Trophoblast cell (in vitro differentiated cells and primary cell): ENCODE results near the gene FASTKD1.
A peak's percentile ranks its signal among the peaks of the same experiment; 100 is the strongest.
"Not testable (repeated sequence)": the region's sequence is repeated elsewhere in the genome, so short reads cannot be mapped to it uniquely, and the experiment has no call there.

Experiments
- DNase-seq, 2 donors: peaks; one replicate each; pipeline ENCODE4 v3.0.0-alpha.2; 2016
- H2AFZ ChIP-seq: 2 replicates; pipeline ENCODE4 v1.6.1; 2013; ENCODE audit warnings: low read length, moderate library complexity, mild to moderate bottlenecking; ENCODE audit not compliant: insufficient read depth, poor library complexity
- H2AK5ac ChIP-seq: 2 replicates; pipeline ENCODE4 v1.6.1; 2013; ENCODE audit warnings: mild to moderate bottlenecking, low read length
- H2BK120ac ChIP-seq: 2 replicates; pipeline ENCODE4 v1.6.1; 2013; ENCODE audit warnings: low read length, mild to moderate bottlenecking, moderate library complexity; ENCODE audit not compliant: insufficient read depth, poor library complexity
- H2BK12ac ChIP-seq: 2 replicates; pipeline ENCODE4 v1.6.1; 2013; ENCODE audit warnings: mild to moderate bottlenecking, low read length, moderate library complexity
- H2BK5ac ChIP-seq: 2 replicates; pipeline ENCODE4 v1.6.1; 2013; ENCODE audit warnings: low read length, low read depth, moderate library complexity, mild to moderate bottlenecking; ENCODE audit not compliant: poor library complexity
- H3K14ac ChIP-seq: 2 replicates; pipeline ENCODE4 v1.6.1; 2013; ENCODE audit warnings: mild to moderate bottlenecking, low read length
- H3K18ac ChIP-seq: 2 replicates; pipeline ENCODE4 v1.6.1; 2013; ENCODE audit warnings: mild to moderate bottlenecking, low read length
- H3K23ac ChIP-seq: 2 replicates; pipeline ENCODE4 v1.6.1; 2013; ENCODE audit warnings: low read length
- H3K27ac ChIP-seq: 2 replicates; pipeline ENCODE4 v1.5.1; 2013; ENCODE audit warnings: low read depth, mild to moderate bottlenecking, inconsistent platforms, low read length, moderate library complexity
- H3K27me3 ChIP-seq: 2 replicates; pipeline ENCODE4 v1.6.1; 2013; ENCODE audit warnings: inconsistent platforms, mild to moderate bottlenecking, low read length, moderate library complexity; ENCODE audit not compliant: insufficient read depth
- H3K36me3 ChIP-seq, 2 experiments: 1 replicate in 1 of 2; 2 replicates in 1 of 2; pipeline ENCODE4 v1.6.1; 2013; ENCODE audit warnings: low read length in 2 of 2, mild to moderate bottlenecking in 2 of 2, moderate library complexity in 1 of 2; ENCODE audit not compliant: insufficient read depth in 2 of 2, control insufficient read depth in 1 of 2
- H3K4ac ChIP-seq: 2 replicates; pipeline ENCODE4 v1.6.1; 2013; ENCODE audit warnings: low read depth, mild to moderate bottlenecking, low read length, moderate library complexity
- H3K4me1 ChIP-seq, 2 experiments: 1 replicate in 1 of 2; 2 replicates in 1 of 2; pipeline ENCODE4 v1.6.1; 2013; ENCODE audit warnings: low read length in 2 of 2, mild to moderate bottlenecking in 2 of 2, moderate library complexity in 1 of 2; ENCODE audit not compliant: insufficient read depth in 2 of 2, control insufficient read depth in 1 of 2
- H3K4me2 ChIP-seq: 2 replicates; pipeline ENCODE4 v1.6.1; 2013; ENCODE audit warnings: inconsistent platforms, mild to moderate bottlenecking, low read length, moderate library complexity
- H3K4me3 ChIP-seq: 2 replicates; pipeline ENCODE4 v1.5.1; 2013; ENCODE audit warnings: mild to moderate bottlenecking, low read depth, low read length, inconsistent platforms
- H3K79me1 ChIP-seq: one replicate; pipeline ENCODE4 v1.6.1; 2013; ENCODE audit warnings: low read length
- H3K79me2 ChIP-seq: 2 replicates; pipeline ENCODE4 v1.6.1; 2013; ENCODE audit warnings: low read length, mild to moderate bottlenecking; ENCODE audit not compliant: control insufficient read depth, insufficient read depth, poor library complexity
- H3K9ac ChIP-seq: 2 replicates; pipeline ENCODE4 v1.6.1; 2013; ENCODE audit warnings: mild to moderate bottlenecking, low read length
- H3K9me3 ChIP-seq: 2 replicates; pipeline ENCODE4 v1.6.1; 2013; ENCODE audit warnings: low read depth, mild to moderate bottlenecking, control low read depth, inconsistent platforms, low read length; ENCODE audit not compliant: insufficient read depth
- H4K12ac ChIP-seq: 2 replicates; pipeline ENCODE4 v1.6.1; 2013; ENCODE audit warnings: low read depth, mild to moderate bottlenecking, low read length, moderate library complexity
- H4K8ac ChIP-seq: 2 replicates; pipeline ENCODE4 v1.6.1; 2013; ENCODE audit warnings: low read depth, mild to moderate bottlenecking, low read length, moderate library complexity
- H4K91ac ChIP-seq: one replicate; pipeline ENCODE4 v1.6.1; 2013; ENCODE audit warnings: low read depth, mild to moderate bottlenecking, low read length, moderate library complexity
- WGBS: extraction: QIAGEN DNeasy Blood & Tissue Kit; methylation state at CpG from one replicate; pipeline ENCODE4 v1.1.7; 2013; ENCODE audit warnings: missing lambda C conversion rate; ENCODE audit not compliant: insufficient read length, insufficient coverage; ENCODE audit errors: extremely low coverage; 5-methylcytosine and 5-hydroxymethylcytosine counted together

FASTKD1 gene

GRCh38 chr2:169575264-169575663 lies 1.6 kb upstream of the FASTKD1 start:
- not testable (repeated sequence) for H3K36me3 ChIP-seq, H3K4me3 ChIP-seq, H3K27ac ChIP-seq, H3K23ac ChIP-seq, H3K9ac ChIP-seq, H4K8ac ChIP-seq, H2BK120ac ChIP-seq, H3K18ac ChIP-seq, H3K4me2 ChIP-seq, H3K4me1 ChIP-seq, H3K79me1 ChIP-seq, H3K14ac ChIP-seq, H2AK5ac ChIP-seq, H3K27me3 ChIP-seq, H2AFZ ChIP-seq, H2BK5ac ChIP-seq, H3K9me3 ChIP-seq, H3K79me2 ChIP-seq, H4K12ac ChIP-seq, H2BK12ac ChIP-seq, H3K4ac ChIP-seq, DNase-seq, H4K91ac ChIP-seq
- WGBS = no CpG with 5 or more reads among the region's 36 CpGs

DNA sequence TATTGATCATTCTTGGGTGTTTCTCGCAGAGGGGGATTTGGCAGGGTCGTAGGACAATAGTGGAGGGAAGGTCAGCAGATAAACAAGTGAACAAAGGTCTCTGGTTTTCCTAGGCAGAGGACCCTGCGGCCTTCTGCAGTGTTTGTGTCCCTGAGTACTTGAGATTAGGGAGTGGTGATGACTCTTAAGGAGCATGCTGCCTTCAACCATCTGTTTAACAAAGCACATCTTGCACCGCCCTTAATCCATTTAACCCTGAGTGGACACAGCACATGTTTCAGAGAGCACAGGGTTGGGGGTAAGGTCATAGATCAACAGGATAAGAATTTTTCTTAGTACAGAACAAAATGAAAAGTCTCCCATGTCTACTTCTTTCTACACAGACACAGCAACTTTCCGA lies 874 bp upstream of the FASTKD1 start:
- H3K4me3 ChIP-seq, H3K18ac ChIP-seq, H4K12ac ChIP-seq, H2BK120ac ChIP-seq, H3K27ac ChIP-seq, H3K4me1 ChIP-seq, H3K4me2 ChIP-seq, H3K23ac ChIP-seq, H2AK5ac ChIP-seq, H4K8ac ChIP-seq, H3K27me3 ChIP-seq, H2BK12ac ChIP-seq, H3K9me3 ChIP-seq, H2BK5ac ChIP-seq, DNase-seq, H3K79me2 ChIP-seq, H3K14ac ChIP-seq, H3K79me1 ChIP-seq, H3K36me3 ChIP-seq, H4K91ac ChIP-seq, H2AFZ ChIP-seq, H3K4ac ChIP-seq, H3K9ac ChIP-seq: not testable (repeated sequence)
- no CpG with 5 or more reads among the region's 5 CpGs for WGBS

DNA sequence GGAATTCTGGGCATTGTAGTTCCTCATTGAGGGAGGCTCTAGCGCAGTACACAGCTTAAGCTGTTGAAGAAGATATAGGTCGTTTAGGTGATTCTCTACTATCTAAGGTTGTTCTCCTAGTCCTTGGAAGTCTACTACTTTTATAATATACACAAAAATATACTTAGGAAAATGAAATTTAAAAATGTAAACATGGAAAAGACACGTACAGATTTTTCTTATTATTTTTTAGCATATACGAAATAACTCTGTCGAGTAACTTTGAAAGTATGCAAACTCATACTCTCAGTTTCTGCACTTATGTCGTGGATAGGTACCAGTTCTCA lies 272 bp upstream of the FASTKD1 start:
- H3K4me3 ChIP-seq = no peak overlapping the region
- H3K4me1 ChIP-seq = no peaks in the 10 kb centered on the region
- no peak overlapping the region for H2BK120ac ChIP-seq
- peak overlapping the region; percentile 68 for H3K4me2 ChIP-seq
- H3K14ac ChIP-seq = no peak overlapping the region
- H4K12ac ChIP-seq = no peak overlapping the region
- no peak overlapping the region for H2BK12ac ChIP-seq
- no peak overlapping the region for H3K9ac ChIP-seq
- no peak overlapping the region for H2BK5ac ChIP-seq
- no peaks in the 10 kb centered on the region for H3K9me3 ChIP-seq
- H4K91ac ChIP-seq = no peak overlapping the region
- WGBS = no CpG with 5 or more reads among the region's 6 CpGs
- no peak overlapping the region for H3K27ac ChIP-seq
- no peaks in the 10 kb centered on the region for H3K79me2 ChIP-seq
- no peaks in the 10 kb centered on the region for H3K27me3 ChIP-seq
- no peak overlapping the region for H3K18ac ChIP-seq
- peaks cover 0 to 1% of the 10 kb centered on the region in 2 experiments for H3K36me3 ChIP-seq
- no peak overlapping the region for H3K23ac ChIP-seq
- H2AFZ ChIP-seq = no peak overlapping the region
- H3K4ac ChIP-seq = no peak overlapping the region
- H4K8ac ChIP-seq = no peak overlapping the region
- H3K79me1 ChIP-seq = peaks cover 4% of the 10 kb centered on the region
- DNase-seq = no peak
- no peak overlapping the region for H2AK5ac ChIP-seq

DNA sequence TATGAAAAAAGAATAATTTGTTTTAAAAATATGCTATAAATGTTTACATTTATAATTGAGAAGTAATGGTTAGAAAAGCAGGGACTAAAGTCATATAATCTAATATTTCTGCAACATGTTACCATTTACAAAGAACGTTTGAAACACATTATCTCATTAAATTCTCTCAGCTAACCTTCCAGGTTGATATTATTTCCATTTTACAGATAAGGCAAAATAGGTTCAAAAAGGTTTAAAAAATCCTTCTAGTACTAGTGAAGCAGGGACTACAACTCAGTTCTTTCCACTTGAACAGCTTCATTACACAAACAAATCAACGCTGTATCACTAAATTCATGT lies 875 bp downstream of the FASTKD1 start:
- Histone ChIP-seq H3K79me1 (peaks cover 4% of the 10 kb centered on the region), H4K12ac (no peak overlapping the region), H3K4me1 (no peaks in the 10 kb centered on the region), H3K9me3 (no peaks in the 10 kb centered on the region), H3K4ac (no peak overlapping the region), H2AFZ (peak overlapping the region; percentile 14), H3K14ac (no peak overlapping the region), H3K27ac (no peak overlapping the region), H3K4me2 (peak overlapping the region; percentile 68), H4K8ac (peak overlapping the region; percentile 73), H3K4me3 (peak overlapping the region; percentile 71), H3K27me3 (no peaks in the 10 kb centered on the region), H4K91ac (no peak overlapping the region), H3K79me2 (no peaks in the 10 kb centered on the region), H2AK5ac (no peak overlapping the region), H3K36me3 (peaks cover 0 to 1% of the 10 kb centered on the region in 2 experiments), H3K18ac (no peak overlapping the region), H2BK5ac (no peak overlapping the region), H3K23ac (no peak overlapping the region), H2BK12ac (no peak overlapping the region), H2BK120ac (no peak overlapping the region), H3K9ac (peak overlapping the region; percentile 86)
- whole genome bisulfite sequencing = no CpG with 5 or more reads among the region's 2 CpGs
- DNase-seq = no peak

DNA sequence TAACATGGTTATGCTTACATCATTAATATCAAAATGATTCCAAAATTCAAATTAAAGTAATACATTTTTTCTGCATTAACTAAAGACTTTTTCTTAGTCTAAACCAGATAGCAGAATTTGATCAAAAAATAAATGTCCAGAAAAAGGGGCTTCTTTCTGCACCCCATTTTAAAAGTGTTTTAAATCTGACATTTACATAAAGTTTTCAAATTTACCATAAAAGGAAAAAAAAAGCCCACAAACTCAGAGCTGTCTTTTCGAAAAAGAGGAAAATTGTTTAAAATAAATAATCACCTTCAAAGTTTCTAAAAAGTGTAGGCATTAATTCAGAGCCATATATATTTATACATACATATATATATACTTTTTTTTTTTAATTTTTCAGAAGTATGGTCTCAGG lies 1.5 kb downstream of the FASTKD1 start:
- H3K4me1 ChIP-seq = no peaks in the 10 kb centered on the region
- WGBS = no CpG with 5 or more reads among the region's 1 CpG
- H3K9ac ChIP-seq = no peak overlapping the region

More for the DNA sequence above, 1.5 kb downstream of the FASTKD1 start:
- no peak overlapping the region for H4K12ac ChIP-seq
- H2BK5ac ChIP-seq = no peak overlapping the region
- no peak for DNase-seq
- no peak overlapping the region for H3K4me2 ChIP-seq
- no peak overlapping the region for H3K4ac ChIP-seq
- H2AFZ ChIP-seq = no peak overlapping the region
- H2BK120ac ChIP-seq = no peak overlapping the region
- H3K27ac ChIP-seq = no peak overlapping the region
- no peak overlapping the region for H4K91ac ChIP-seq
- H4K8ac ChIP-seq = no peak overlapping the region
- H3K36me3 ChIP-seq = peaks cover 0 to 1% of the 10 kb centered on the region in 2 experiments
- no peak overlapping the region for H3K14ac ChIP-seq
- no peaks in the 10 kb centered on the region for H3K27me3 ChIP-seq
- H3K18ac ChIP-seq = no peak overlapping the region
- no peak overlapping the region for H3K23ac ChIP-seq
- no peak overlapping the region for H3K4me3 ChIP-seq
- no peaks in the 10 kb centered on the region for H3K9me3 ChIP-seq
- no peaks in the 10 kb centered on the region for H3K79me2 ChIP-seq
- H2BK12ac ChIP-seq = no peak overlapping the region
- no peak overlapping the region for H2AK5ac ChIP-seq
- H3K79me1 ChIP-seq = peaks cover 4% of the 10 kb centered on the region
